GM19035 (cell line): ENCODE results near the gene RIT2.
"Not testable (repeated sequence)": the region's sequence is repeated elsewhere in the genome, so short reads cannot be mapped to it uniquely, and the experiment has no call there.

ENCODE experiments used
- ATAC-seq: cut with Tn5 transposase; IDR thresholded peaks from one replicate; pipeline ENCODE4 v1.9.1; 2021; ENCODE audit not compliant: unreplicated experiment

RIT2 gene

DNA sequence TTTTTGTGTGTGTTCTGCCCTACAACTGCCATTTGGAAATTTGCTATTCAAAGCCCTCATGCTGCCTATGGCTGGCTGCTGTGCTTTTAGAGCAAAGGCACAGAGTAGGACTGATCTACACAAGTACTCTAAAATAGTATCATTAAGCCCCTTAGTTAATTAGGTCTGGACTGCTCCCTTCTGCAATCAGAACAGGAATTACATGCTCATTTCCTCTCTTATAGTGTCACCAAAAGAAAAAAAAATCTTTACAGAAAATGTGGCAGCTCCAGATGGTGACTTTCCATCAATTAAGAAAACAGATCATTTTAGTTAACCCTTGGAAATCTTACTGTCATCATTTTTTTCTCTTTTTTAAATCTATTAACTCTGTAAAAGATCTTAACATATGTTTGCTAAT is 337.5 kb downstream of the RIT2 start:
- ATAC-seq = no peak

DNA sequence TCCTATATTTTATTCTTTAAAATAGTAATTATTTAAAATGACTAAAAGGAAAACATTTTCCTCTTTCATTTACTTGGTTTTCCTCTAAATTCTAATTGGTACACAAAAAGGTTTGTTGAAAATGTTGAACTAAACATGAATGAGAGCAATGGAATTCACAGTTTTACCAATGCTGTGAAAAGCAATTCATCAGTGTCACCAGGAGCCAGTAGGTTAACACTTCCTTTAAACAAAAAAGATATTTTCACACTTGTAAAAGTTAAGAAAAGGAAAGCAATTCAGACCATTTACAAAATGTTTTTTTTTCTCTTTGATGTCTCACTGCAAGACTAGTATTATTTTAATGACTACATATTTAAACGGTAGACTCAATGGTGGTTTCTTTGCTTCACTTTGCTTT is 341.6 kb downstream of the RIT2 start:
- ATAC-seq = no peak

DNA sequence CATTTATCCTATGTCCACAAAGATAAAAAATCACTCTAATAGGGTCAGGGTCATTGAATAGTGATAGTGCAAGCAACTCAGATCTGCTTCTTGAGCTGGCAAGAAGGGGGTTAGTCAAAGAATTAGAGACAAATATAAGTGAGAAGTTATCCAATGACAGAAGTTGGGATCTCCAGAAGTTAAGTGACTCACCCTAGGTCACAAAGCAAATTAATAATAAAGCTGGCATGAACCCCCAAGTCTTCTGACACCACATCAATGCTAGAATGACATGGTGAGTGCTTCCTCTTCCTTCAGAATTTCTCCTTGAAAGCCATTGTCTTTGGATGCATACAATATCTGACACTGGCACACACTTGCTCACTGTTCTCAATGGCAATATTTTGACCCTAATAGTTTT is 343.5 kb downstream of the RIT2 start:
- no peak for ATAC-seq

DNA sequence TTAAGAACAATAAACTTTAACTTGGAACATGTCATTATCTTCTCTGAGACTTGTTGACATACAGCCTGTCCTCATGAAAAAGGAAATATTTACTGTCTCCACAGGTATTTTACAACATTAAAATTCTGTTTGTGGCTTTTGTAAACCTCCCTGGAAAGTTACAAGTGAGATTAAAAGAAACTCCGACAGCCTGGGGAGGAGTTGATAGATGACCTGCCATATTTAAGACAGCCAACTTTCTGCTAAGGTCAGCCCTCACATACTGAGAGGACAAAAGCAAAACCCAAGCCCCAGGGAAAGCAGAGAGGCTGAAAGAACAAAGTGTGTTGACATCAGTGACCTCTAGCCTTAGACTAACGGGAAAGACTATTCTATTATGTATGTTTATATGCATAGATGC is 350.2 kb downstream of the RIT2 start:
- no peak for ATAC-seq

DNA sequence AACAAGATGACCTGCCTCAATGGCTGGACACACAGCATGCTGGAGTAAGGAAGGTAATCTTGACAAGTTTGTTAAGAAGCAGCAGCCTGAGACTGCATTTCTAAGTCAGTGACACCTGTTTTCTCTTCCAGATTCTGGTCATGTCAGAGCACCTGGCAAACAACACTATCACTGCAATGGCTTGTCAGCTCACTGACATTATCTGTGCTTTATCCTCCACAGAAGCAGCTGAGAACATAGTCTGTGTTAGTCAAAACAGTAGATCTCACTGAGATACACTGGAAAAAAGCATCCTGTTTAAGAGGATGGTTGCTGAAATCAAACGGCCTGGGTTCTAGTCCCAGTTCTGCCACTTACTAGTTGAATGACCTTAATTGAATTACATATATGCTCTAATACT is 355.2 kb downstream of the RIT2 start:
- ATAC-seq = no peak

DNA sequence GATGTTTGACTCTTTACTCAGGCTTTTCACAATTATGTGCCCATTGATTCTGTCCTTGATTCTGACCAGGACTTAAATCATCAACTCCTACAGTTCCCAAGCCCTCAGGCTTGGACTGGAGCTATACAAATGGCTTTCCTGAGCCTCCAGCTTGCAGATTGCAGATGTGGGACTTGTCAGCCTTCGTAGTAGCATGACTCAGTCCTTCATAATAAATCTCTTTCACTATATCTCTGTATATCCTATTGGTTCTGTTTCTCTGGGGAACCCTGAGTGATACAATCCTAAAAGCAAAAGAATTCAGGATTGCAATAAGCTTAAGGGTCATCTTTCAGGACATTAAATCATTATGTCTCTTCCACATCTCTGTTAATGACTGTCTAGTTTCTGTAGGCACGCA is 356.6 kb downstream of the RIT2 start:
- no peak for ATAC-seq

DNA sequence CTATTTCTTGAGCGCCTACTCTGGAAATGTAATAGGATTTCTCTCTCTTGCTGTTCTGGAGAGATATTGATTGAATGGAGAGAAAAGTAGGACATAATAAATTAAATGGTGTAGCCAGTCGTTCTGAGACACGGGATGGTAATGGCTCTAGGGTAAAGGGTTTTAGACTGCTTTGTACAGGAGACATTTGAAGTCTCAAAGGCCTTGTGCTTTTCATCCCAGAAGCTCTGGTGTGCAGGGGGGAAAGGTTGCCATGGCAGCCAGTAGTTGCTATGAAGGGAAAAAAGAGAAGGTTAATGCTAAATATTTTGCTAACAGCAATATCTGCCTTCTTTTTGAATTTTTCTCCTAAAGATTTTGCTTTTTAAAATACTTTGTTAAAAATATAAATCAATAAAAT is 359.3 kb downstream of the RIT2 start:
- ATAC-seq = no peak

DNA sequence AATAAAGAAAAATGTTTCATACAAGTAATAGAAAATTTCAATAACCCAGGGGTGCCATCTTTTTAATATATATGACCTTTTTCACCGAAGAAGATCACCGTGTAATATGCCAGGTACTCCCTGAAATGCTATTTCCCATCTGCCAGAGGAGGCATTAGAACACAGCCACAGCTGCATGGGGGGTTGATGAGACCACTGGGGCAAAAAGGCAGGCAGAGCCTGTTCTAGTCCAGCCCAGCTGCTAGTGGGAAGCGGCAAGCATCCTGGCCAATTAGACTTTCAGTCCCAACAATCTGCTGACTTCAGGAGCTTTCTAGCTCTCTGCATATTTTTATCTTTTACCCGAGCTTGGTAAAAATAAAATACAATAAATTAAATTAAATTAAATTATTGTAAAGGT is 362.6 kb downstream of the RIT2 start:
- no peak for ATAC-seq

DNA sequence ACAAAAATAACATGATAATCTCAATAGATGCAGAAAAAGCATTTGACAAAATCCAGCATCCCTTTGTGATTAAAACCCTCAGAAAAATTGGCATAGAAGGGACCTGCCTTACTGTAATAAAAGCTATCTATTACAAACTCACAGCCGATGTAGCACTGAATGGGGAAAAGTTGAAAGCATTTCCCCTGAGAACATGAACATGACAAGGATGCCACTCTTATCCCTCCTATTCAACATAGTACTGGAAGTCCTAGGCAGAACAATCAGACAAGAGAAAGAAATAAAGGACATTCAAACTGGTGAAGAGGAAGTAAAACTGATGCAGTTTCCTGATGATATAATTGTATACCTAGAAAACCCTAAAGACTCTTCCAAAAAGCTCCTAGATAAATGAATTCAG is 368.7 kb downstream of the RIT2 start:
- ATAC-seq = no peak

DNA sequence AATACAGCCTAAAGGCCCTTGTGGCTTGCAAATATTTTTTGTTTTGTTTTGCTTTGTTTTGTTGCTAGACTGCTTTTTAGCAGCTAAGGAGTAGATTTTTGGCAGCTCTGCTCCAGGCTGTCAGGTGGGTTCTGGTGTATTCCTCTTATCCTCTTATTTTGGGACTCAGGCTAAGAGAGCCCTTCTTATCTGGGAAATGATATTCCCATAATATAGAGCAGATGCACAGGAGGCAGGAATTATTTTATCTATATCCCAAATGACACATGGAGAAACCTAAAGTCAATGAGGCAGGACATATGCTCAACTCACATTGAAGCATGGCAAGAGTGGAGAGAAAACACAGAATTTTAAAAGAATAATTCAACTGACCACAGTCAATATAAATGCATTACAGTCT is 369.6 kb downstream of the RIT2 start:
- no peak for ATAC-seq

DNA sequence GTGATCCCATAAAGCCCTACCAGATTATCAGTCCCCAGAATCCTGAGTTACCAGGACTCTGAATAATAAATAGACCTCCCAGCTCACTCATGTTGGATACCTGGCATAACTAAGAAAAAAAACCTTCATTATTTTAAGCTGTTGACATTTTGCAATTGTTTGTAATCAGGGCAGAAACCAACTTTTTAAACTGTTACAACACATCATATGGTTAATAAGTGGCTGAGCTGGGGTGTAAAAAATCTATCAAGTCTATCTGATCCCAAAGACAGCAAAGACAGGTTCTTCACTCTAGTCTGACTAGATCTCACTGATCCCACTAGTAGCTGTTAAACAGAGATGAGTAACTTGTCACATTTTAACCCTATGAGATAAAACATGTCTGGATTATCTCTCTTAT is 370.3 kb downstream of the RIT2 start:
- no peak for ATAC-seq

DNA sequence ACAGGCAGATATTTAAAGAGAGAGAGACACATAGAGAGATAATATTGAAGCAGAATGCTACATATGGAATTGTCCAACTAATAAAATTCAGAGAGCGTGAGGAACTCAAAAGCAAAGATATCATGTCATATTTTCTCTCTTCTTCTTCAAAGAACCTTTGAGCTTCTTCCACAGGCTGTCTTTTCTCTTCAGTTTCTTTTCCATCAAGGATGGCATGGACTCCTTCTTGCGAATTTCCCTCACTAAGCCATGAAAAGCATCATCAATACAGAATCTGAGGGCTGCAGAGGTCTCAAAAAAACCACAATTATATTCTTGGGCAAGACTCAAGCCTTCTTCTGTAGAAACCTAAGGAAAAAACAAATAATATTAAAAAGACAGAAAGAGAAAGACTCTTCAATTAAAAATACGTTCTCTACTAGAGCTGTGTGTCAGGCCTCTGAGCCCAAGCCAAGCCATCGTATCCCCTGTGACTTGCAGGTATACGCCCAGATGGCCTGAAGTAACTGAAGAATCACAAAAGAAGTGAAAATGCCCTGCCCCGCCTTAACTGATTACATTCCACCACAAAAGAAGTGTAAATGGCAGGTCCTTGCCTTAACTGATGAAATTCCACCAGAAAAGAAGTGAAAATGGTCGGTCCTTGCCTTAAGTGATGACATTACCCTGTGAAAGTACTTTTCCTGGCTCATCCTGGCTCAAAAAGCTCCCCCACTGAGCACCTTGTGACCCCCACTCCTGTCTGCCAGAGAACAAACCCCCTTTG is 371.9 kb downstream of the RIT2 start:
- no peak for ATAC-seq

DNA sequence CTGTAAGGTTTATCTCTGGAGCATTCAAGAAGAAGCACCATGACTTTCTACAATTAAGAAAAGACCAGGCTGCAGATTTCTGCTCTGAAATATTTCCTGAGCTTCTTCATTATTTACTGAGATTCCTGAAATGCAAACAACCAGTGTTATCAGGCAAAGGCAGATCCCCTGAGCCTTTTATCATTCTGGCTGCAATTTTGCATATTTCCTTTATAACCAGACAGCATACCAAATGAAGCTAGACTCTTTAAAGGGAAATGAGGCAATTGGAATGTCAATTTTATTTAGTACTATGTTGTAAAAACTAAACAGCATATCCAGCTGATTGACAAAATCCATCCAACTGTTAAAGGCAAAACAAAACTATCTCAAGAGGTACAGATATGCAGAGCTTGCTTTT is 372.5 kb downstream of the RIT2 start:
- ATAC-seq = no peak

DNA sequence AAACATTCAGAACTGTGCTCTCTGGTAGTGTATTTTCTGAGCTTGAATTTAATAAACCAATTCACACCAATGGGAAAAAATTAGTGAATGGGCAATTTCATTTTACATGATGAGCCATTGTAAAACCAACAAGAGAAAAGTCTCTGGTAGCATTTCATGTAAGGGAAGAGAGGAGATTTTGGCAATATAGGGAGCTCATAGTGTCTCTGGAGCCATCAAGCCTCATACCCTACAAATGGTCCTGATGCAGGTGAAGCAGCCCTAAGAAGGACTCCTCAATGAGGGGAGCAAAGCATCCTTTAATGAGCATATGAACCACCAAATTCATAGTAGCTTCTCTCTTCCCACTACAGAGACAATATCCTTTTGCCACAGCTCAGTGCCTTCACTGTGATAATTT is 373.0 kb downstream of the RIT2 start:
- ATAC-seq = no peak

DNA sequence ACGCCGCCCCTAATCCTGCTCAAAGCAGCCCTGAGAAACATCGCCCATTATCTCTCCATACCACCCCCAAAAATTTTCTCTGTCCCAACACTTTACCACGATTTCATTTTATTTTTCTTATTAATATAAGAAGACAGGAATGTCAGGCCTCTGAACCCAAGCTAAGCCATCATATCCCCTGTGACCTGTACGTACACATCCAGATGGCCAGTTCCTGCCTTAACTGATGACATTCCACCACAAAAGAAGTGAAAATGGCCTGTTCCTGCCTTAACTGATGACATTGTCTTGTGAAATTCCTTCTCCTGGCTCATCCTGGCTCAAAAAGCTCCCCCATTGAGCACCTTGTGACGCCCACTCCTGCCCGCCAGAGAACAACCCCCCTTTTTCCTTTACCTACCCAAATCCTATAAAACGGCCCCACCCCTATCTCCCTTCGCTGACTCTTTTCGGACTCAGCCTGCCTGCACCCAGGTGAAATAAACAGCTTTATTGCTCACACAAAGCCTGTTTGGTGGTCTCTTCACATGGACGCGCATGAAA is 373.6 kb downstream of the RIT2 start:
- not testable (repeated sequence) for ATAC-seq

DNA sequence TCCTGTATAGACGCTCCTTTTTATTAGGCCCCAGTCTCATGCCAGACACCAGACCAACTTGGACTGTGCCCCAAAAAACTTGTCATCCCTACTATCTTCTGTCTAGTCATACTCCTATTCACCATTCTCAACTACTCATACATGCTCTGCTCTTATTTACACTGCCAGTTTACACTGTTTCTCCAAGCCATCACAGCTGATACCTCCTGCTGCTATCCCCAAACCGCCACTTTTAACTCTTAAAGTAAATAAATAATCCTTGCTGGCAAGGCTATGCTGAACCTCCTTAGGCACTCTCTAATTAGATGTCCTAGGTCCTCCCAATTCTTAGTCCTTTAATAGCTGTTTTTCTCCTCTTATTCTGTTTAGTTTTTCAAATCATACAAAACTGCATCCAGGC is 374.2 kb downstream of the RIT2 start:
- ATAC-seq = not testable (repeated sequence)

DNA sequence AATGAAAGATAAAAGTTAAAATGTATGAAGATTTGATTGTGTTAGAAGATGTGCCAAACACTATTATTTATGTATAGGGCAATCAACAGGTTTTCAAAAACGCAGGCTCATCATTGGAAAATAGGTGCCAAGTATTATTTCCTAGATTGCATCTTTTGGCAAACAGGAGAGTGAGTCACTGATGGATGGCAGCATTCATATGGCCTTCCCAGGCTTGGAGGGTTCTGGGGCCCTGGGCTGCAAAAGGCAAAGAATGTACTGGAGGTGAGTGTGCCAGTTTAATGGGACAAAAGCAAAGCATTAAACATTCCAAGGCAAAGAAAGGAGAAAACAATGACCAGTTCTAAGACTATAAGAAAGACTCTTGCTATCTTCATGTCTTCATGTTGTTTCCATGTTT is 379.4 kb downstream of the RIT2 start:
- ATAC-seq = no peak

DNA sequence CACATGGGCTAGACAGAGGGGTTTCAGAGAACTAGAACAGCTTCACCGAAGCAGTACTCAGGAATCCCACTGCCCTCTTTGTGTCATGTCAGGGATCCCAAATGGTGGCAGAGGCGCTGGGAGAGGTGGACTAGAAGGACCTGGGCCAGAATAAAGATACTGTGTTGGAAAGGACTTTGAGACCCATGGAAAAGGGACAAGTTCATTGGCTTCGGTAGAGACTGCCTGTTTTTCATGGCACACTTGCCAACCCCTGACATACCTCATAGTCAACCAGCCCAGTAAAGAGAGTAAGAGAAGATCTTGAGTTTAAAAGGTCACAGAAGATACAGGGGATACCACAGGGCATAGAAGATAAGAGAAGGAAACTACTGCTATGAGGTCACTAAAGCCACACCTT is 381.0 kb downstream of the RIT2 start:
- ATAC-seq = no peak

DNA sequence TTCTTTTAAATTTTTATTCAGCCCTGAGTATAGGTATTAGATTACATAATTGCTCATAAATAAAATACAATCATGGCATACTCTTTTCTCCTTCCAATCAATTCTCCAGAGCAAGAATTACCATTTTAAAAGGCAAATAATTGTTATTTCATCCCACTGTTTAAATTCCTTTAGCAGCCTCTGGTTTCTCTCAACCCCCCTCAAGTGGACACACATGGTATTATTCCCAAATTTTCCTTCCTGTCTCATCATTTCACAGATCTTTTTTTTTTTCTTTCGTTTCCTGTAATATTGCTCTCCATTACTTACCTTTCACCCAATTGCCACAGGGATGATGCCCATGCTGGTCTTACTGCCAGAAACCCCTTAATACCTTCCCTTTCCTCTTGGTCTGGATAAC is 385.2 kb downstream of the RIT2 start:
- ATAC-seq = no peak

DNA sequence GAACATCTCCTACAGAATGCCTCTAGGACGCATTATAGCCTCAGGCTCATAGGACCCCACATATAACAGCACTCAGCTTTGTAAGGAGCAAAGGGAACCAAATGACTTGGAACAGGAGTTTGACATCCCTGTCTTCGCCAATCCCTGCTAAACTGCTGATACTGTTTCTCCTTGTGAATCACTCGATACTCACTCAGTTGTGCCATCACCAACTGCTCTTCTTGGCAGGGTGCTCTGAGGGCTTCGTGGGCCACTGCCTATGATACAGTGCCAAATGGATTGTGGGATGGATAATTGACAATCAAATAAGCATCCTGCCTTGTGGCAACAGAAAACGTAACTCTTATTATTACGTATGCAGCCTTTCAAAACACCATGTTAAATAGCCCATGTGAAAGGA is 396.3 kb downstream of the RIT2 start:
- ATAC-seq = no peak

DNA sequence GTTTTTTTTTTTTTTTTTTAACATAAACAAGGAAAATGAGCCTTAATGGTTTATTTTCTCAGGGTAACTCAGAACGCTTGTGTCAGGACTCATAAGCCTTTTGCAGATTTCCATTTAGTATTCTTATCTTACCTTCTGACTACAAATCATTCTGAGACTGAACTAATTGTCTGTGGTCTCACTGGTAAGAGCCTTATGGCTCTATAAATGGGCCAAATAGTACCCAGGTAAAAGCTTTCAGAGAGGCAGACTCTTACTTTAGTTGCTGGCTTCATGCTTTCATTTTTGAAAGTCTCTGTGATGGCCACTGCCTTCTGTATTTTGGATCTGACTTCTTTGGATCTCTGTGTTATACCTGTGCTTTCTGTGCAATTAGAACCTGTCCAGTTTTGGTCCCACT is 403.4 kb downstream of the RIT2 start:
- ATAC-seq = no peak

DNA sequence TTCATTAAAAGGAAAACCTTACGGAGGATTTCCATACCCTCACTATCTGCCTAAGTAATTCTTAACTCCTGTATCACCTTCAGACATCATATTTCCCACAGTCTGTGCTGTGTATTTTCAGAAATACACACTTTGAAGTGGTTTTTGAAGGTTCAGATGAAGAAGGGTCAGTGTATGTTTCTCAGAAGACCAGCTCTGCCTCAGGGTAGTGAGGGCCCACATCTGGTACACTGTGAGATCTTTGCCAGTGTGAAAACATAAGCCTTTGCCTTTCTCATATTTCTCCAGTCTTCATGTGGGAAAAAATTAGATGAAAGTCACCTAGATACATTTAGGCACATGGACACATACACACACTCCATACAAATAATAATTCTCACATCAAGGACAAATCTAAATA is 408.4 kb downstream of the RIT2 start:
- no peak for ATAC-seq

DNA sequence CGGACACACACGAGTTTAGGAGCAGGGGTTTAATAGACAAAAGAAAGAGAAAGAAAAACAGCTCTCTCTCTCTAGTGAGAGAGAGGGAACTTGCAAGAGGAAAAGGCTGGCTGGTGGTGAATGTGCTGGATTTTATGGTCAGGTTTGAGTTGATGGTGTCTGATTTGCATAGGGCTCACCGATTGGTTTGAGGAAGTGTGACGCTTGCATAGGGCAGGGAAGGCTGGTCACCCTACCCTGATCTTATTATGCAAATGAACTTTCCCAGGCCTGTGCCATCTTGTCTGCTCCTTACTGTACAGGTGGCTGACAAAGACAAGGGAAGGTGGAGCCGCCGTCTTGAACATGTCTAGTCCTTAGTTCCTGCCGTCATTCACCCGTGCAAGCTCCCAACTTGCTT is 408.9 kb downstream of the RIT2 start:
- no peak for ATAC-seq
